ENCODE data around the gene UHRF2.

The UHRF2 gene

DNA sequence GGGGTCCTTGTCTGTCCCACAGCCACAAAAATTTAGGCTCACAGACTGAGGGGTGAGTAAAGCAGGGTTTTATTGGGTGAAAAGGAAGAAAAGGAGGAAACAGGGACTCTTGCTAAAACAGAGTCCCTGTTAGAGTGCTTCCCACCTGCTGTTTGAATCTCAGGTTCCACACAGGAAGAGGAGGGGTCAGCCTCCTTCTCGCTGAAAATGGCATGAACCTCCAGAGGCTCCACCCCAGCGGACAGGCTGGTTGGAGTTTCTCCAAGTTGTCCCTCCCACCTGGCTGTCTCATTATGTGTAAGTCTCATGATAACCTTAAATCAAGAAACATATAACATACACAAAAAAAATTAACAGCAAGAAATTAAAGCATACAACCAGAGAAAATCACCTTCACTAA is 28.3 kb upstream of the UHRF2 start:
- H3K4me3 ChIP-seq (ENCODE audit: low read depth, low read length): no peak overlapping the region
- TF ChIP-seq, protein P1, sequence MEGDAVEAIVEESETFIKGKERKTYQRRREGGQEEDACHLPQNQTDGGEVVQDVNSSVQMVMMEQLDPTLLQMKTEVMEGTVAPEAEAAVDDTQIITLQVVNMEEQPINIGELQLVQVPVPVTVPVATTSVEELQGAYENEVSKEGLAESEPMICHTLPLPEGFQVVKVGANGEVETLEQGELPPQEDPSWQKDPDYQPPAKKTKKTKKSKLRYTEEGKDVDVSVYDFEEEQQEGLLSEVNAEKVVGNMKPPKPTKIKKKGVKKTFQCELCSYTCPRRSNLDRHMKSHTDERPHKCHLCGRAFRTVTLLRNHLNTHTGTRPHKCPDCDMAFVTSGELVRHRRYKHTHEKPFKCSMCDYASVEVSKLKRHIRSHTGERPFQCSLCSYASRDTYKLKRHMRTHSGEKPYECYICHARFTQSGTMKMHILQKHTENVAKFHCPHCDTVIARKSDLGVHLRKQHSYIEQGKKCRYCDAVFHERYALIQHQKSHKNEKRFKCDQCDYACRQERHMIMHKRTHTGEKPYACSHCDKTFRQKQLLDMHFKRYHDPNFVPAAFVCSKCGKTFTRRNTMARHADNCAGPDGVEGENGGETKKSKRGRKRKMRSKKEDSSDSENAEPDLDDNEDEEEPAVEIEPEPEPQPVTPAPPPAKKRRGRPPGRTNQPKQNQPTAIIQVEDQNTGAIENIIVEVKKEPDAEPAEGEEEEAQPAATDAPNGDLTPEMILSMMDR (IDR thresholded peaks at IDR 0.05; ENCODE audit: borderline replicate concordance, insufficient read depth, low read depth, low read length): no peak

DNA sequence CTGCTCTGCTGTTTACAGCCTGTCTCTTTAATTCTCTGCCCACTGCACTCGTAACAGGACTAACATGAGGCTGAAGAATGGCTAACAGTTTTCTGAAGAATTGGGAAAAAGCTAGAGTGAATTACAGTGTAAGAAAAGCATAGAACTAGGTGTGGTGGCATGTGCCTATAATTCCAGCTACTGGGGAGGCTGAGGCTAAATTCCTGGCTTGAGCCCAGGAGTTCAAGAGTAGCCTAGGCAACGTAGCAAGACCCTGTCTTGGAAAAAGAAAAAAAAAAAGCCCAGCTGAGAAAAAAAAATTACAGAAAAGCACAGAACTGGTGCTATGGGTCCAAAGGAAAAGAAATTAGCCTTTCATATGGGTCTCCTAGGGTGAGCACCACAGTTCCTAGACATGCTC is 13.9 kb upstream of the UHRF2 start:
- H3K4me3 ChIP-seq (ENCODE audit: low read depth, low read length): no peak overlapping the region
- TF ChIP-seq, protein P1 (IDR thresholded peaks at IDR 0.05; ENCODE audit: borderline replicate concordance, insufficient read depth, low read depth, low read length): no peak

DNA sequence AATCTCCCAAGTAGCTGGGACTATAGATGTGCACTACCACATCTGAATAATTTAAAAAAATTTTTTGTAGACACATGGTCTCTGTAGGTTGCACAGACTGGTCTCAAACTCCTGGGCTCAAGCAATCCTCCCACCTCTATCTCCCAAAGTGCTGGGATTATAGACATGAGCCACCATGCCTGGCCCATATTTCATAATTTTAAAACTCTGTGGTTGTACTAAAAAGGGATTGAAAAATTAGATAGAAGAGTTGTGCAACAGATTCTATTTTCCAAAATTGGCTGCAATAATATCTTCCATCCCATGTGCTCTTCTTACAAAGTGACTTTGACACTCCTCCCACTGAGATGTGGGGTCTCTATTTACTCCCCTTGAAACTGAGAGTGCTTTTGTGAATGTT is 7.6 kb upstream of the UHRF2 start:
- no peak overlapping the region for H3K4me3 ChIP-seq (ENCODE audit: low read depth, low read length)
- TF ChIP-seq, protein P1 (IDR thresholded peaks at IDR 0.05; ENCODE audit: borderline replicate concordance, insufficient read depth, low read depth, low read length): no peak

DNA sequence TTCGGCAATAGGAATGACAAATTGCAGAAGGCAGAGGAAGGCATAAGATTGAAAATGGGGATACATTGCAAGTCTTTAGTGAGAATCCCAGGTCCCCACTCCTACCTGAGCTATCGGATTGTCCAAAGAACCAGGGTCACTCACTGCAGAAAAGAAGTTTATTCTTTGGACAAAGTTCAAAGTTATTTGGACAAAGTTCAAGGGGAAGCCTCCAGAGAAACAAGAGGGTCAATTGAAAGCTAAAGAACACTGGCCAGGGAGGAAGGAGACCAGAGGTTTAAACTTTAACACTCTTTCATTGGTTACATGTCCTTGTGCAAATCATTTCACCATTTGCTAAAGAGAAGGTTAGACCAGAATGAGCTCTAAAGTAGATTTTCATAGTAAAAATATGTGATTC is 5.2 kb upstream of the UHRF2 start:
- TF ChIP-seq, protein P1 (IDR thresholded peaks at IDR 0.05; ENCODE audit: borderline replicate concordance, insufficient read depth, low read depth, low read length): no peak
- no peak overlapping the region for H3K4me3 ChIP-seq (ENCODE audit: low read depth, low read length)

DNA sequence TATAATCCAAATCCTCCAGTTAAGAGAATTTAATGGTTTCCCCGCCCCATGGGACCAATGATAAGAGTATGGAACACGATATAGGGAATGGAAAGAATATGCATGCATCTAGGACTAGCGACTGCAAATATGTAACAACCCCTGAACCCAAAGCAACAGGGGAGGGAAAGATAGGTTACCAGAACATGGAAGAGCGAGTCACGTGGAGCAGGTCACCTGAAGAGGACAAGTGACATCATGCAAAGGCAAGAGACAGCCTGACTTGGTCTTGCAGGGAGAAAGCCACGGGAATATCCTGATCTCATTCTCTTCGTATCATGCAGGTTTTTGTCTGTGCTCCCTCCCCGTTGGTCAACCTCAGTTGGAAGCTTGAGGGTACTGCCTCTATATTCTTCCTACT is 4.7 kb upstream of the UHRF2 start:
- TF ChIP-seq, protein P1 (IDR thresholded peaks at IDR 0.05; ENCODE audit: borderline replicate concordance, insufficient read depth, low read depth, low read length): no peak

DNA sequence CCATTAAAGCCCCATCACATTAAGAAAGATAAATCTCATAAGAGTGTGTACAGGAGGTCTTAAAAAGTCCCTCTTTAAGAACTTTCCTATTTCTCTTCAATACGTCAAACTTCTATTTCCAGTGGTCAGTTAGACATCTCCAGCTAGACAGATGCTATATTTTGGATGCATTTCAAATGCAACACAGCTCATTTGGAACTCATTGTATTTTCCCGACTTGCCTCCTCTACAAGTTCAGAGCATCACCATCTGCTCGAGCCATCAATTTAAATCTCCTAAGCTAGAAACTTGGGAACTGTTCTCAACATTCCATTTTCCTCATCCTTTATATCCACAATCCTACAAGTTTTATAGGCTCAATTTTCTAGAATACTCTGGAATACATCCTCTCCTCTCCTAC is 3.2 kb upstream of the UHRF2 start:
- TF ChIP-seq, protein P1 (IDR thresholded peaks at IDR 0.05; ENCODE audit: borderline replicate concordance, insufficient read depth, low read depth, low read length): no peak
- H3K4me3 ChIP-seq (ENCODE audit: low read depth, low read length): no peak overlapping the region

More for the DNA sequence above, 4.7 kb upstream of the UHRF2 start:
- H3K4me3 ChIP-seq (ENCODE audit: low read depth, low read length): no peak overlapping the region

DNA sequence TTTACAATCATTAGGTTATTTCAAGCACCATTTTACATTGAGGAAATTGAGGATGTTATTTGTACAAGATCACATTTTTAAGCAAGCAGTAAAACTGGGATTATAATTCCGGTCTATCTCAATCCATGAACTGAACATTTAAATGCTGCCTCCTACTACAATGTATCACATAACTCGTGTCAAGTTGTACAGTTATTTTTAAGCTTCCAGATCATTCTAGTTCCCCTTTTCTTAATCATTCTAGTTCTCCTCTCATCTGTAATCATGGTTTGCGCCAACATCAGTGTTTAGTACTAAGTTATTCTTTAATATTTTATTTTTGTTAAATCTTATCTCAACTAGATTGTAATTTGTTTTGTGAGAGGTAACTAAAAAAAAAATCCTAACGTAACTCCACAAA is 2.4 kb upstream of the UHRF2 start:
- TF ChIP-seq, protein P1 (IDR thresholded peaks at IDR 0.05; ENCODE audit: borderline replicate concordance, insufficient read depth, low read depth, low read length): no peak

More for the DNA sequence above, 2.4 kb upstream of the UHRF2 start:
- no peak overlapping the region for H3K4me3 ChIP-seq (ENCODE audit: low read depth, low read length)

Measured in GM12875 (cell line).